Neutrophil (primary cell): ENCODE data around the gene MTF1.

Experiments
- H3K27ac ChIP-seq: fragments of 200-600 bp; sonication (generic); 2 replicates; pipeline ENCODE4 v1.5.1; 2016; ENCODE audit warnings: mild to moderate bottlenecking, moderate library complexity
- H3K27me3 ChIP-seq: fragments of 200-600 bp; sonication (generic); 2 replicates; pipeline ENCODE4 v1.6.0; 2016; ENCODE audit warnings: mild to moderate bottlenecking
- H3K36me3 ChIP-seq: fragments of 200-600 bp; sonication (generic); 2 replicates; pipeline ENCODE4 v1.5.1; 2017
- H3K4me1 ChIP-seq, 2 experiments: fragments of 200-600 bp in 1 of 2; sonication (generic) in 1 of 2; 1 replicate in 1 of 2; 2 replicates in 1 of 2; pipeline versions ENCODE4 v1.5.1 to v1.6.1; 2013 to 2016; ENCODE audit warnings: low read depth in 1 of 2, low read length in 1 of 2, mild to moderate bottlenecking in 1 of 2, moderate library complexity in 1 of 2; ENCODE audit not compliant: control insufficient read depth in 1 of 2, insufficient read depth in 1 of 2
- H3K4me3 ChIP-seq, 2 experiments: fragments of 200-600 bp in 1 of 2; sonication (generic) in 1 of 2; 1 replicate in 1 of 2; 2 replicates in 1 of 2; pipeline ENCODE4 v1.5.1; 2013 to 2016; ENCODE audit warnings: low read depth in 1 of 2, low read length in 1 of 2, mild to moderate bottlenecking in 1 of 2, moderate library complexity in 1 of 2
- H3K9me3 ChIP-seq: fragments of 200-600 bp; sonication (generic); 2 replicates; pipeline ENCODE4 v1.5.1; 2016
- TF ChIP-seq, protein P1 (sequence below): fragments of 200-600 bp; sonication (generic); IDR thresholded peaks from 2 replicates; pipeline ENCODE4 v1.5.1; 2016; ENCODE audit warnings: antibody characterized with exemption

MTF1 gene

DNA sequence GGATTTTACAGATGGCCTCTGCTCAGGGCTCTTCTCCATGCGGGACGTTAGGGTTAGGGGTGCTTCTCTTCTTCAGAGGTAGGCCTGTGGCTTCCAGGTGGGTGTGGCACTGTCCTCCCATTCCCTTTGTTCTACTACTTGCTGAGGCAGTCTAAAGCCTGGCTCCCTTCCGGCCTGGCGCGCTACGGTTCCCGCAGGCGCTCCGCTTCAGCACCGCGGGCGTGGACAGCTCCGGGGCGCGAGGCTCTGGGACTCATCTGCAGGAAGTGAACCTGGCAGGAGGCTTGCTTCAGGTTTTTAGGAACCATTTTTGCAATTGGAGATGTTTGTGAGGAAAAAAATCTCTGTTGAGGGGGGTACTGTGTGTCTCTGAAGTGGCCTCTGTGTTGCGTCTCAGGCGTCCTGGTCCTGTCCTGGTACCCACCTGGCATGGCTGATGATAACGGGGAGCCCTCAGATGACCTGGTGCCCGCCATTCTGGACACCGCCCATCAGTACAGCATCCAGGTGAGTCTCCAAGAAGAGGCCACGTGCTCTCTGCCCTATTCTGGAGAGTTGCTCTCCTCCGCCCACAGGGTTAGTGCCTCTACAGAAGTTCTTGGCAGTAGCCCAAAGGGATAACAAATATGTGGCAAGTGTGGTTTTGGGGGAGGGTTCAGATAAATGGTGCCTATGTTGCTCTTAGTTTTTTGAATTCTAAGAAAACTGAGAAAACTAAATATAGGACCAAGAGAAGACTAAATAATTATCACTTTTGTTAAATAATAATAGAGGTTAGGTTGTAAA lies 63.9 kb downstream of the MTF1 start:
- peaks cover 0 to 6% of the 10 kb centered on the region in 2 experiments for H3K4me1 ChIP-seq
- H3K36me3 ChIP-seq = no peaks in the 10 kb centered on the region
- peaks cover 68% of the 10 kb centered on the region for H3K27me3 ChIP-seq
- H3K9me3 ChIP-seq = no peaks in the 10 kb centered on the region
- H3K4me3 ChIP-seq = no peak overlapping the region
- no peak overlapping the region for H3K27ac ChIP-seq
- TF ChIP-seq, protein P1, sequence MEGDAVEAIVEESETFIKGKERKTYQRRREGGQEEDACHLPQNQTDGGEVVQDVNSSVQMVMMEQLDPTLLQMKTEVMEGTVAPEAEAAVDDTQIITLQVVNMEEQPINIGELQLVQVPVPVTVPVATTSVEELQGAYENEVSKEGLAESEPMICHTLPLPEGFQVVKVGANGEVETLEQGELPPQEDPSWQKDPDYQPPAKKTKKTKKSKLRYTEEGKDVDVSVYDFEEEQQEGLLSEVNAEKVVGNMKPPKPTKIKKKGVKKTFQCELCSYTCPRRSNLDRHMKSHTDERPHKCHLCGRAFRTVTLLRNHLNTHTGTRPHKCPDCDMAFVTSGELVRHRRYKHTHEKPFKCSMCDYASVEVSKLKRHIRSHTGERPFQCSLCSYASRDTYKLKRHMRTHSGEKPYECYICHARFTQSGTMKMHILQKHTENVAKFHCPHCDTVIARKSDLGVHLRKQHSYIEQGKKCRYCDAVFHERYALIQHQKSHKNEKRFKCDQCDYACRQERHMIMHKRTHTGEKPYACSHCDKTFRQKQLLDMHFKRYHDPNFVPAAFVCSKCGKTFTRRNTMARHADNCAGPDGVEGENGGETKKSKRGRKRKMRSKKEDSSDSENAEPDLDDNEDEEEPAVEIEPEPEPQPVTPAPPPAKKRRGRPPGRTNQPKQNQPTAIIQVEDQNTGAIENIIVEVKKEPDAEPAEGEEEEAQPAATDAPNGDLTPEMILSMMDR = no peak

DNA sequence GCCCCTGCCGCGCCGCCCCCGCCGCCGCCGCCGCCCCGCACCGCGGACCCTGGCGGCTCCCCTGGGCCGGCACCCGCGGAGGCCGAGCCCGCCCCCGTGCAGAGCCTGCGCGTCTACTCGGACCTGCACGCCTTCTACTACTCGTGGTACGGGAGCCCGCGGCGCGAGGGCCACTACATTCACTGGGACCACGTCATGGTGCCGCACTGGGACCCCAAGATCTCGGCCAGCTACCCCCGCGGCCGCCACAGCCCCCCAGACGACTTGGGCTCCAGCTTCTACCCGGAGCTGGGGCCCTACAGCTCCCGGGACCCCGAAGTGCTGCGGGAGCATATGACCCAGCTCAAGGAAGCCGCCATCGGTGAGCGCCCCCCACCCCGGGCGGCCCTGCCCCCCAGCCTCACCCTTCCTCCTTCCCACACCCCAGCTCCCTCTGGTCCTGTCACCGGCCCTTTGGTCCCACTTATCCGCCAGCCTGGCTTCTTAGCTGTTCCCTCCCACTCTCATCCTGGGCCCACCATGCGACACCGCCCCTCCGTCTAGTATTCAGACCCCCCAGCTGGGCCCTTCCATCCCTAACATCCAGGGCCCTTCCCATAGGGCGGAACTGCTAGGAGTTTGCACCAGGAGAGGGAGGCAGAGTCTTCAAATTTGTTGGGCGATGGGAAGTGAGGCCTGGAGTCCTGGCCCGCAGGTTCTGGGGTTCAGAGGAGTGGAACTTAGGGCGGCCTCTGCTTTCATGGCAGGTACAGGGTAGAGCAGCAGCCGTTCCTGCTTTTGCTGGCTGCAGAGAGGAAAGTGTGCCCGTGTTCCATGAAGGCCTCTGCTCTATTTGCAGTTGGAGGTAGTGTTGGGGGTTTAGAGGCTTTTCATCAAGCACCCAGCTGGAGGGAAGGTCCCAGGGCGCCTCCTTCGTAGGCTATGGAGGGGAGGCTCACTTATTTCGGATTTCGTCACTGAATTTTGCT lies 64.7 kb downstream of the MTF1 start:
- H3K4me1 ChIP-seq = peaks cover 0 to 6% of the 10 kb centered on the region in 2 experiments
- H3K36me3 ChIP-seq = no peaks in the 10 kb centered on the region
- no peak overlapping the region for H3K4me3 ChIP-seq
- H3K27me3 ChIP-seq = peaks cover 76% of the 10 kb centered on the region
- TF ChIP-seq, protein P1 = no peak
- no peaks in the 10 kb centered on the region for H3K9me3 ChIP-seq
- H3K27ac ChIP-seq = no peak overlapping the region

DNA sequence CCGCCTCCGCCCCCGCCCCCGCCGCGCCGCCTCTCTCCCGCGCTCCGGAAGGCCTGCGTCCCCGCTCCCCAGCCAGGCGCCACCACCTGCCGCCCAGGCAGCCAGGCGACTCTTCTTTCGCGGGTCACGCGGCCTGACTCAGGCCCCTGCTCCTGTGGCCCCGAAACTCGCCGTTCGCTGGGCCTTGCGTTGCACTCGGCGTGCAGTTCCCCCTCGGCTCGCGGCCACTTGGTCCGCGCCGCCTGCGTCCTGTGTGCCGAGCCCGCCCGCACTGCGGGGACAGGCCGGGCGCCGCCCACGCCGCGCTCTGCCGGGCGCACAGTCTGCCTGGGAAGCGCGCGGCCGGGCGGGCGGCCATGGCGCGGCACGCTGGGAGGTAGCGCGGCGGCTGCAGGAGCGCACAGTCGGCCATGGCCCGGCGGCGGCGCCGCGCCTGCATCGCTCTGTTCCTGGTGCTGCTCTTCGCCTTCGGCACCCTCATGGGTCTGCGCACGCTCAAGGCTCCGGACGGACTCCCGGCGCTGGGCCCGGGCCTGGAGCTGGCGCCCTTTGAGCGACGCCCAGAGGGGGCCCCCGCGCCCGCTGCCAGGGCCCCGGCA lies 65.5 kb downstream of the MTF1 start, which contains the start of gene MANEAL:
Gene MANEAL (plus strand): TSS at position 75 of the 599 bp plus-strand sequence. CDS start 336 bp downstream, at position 411.
- H3K4me3 ChIP-seq = no peak within 1 kb of the TSS
- TF ChIP-seq, protein P1 = no peak
- H3K4me1 ChIP-seq = peaks cover 0 to 6% of the 10 kb centered on the region in 2 experiments
- no peak within 1 kb of the TSS for H3K27ac ChIP-seq
- no peaks in the 10 kb centered on the region for H3K36me3 ChIP-seq
- H3K27me3 ChIP-seq = peaks cover 84% of the 10 kb centered on the region
- no peaks in the 10 kb centered on the region for H3K9me3 ChIP-seq

DNA sequence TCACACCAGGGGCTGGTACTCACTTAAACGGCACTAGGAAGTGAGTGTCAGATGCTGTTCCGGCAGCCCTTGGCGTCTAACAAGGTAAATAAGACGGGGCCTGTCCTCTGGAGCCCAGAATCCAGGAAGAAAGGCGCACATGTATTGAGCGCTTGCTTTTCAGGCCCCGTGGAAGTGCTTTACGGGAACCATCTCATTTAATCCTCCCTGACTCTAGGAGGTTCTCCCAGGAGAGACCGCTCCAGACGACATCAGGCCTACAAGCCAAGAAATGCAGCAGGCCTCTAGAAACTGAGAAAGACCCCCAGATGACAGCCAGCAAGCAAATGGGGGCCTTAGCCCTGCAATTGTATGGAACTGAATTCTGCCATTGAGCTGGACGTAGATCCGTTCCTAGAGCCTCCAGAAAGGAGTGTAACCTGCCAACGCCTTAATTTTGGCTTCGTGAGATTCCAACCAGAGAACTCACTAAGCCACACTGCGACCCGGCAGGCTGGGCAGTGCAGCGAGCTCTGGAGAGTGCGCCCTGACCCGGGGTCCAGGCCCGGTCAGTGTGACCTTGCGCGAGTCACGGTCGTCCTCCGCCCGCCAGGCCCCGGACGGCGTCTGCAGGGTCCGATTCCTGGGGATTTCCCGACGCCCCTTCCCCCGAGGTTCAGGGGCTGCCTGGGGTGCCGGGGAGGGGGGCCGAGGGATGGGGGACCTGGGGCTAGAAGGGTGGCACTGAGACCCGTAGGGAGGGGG lies 66.3 kb downstream of the MTF1 start:
- H3K27me3 ChIP-seq = peaks cover 92% of the 10 kb centered on the region
- no peaks in the 10 kb centered on the region for H3K9me3 ChIP-seq
- TF ChIP-seq, protein P1 = no peak
- no peak overlapping the region for H3K4me3 ChIP-seq
- peaks cover 0 to 6% of the 10 kb centered on the region in 2 experiments for H3K4me1 ChIP-seq
- H3K27ac ChIP-seq = no peak overlapping the region
- no peaks in the 10 kb centered on the region for H3K36me3 ChIP-seq

DNA sequence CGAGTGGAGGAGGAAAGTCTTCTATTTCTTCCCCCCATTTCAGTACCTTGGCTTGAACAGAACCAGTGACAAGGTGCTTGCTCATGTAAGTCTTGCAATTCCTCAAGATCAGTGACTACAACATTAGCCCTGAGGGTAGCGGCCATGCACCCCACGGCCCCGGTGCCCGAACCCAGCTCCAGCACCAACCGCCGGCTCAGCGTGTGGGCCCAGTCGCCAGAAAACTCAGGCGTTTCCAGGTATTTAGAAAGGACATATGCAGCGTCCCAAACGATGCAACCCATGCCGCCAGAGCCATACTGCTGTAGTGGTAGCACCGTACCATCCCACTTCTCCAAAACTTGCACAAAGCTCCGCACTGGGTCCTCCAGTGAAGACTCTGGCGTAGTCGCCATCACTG lies 76.9 kb downstream of the MTF1 start:
- H3K27me3 ChIP-seq = peaks cover 88% of the 10 kb centered on the region
- no peak overlapping the region for H3K4me3 ChIP-seq
- H3K27ac ChIP-seq = no peak overlapping the region
- H3K4me1 ChIP-seq = no peaks in the 10 kb centered on the region
- no peaks in the 10 kb centered on the region for H3K36me3 ChIP-seq
- H3K9me3 ChIP-seq = no peaks in the 10 kb centered on the region
- TF ChIP-seq, protein P1 = no peak
